AG04449 (cell line): ENCODE measurements around the gene RBMS3.

Source experiments
- CTCF ChIA-PET: fragments of 350-600 bp; formaldehyde crosslinking; extraction: SDS; loops from one replicate; lab custom pipeline; 2021; ENCODE audit warnings: antibody characterized with exemption; lab: Yijun Ruan, JAX
- POLR2A ChIA-PET: fragments of 400-600, 350-600 bp; formaldehyde crosslinking; extraction: SDS; loops from one replicate; lab custom pipeline; 2020; ENCODE audit warnings: antibody characterized with exemption, inconsistent platforms; lab: Yijun Ruan, JAX
- DNase-seq: peaks from one replicate; pipeline ENCODE4 v3.0.0-alpha.2; 2010; ENCODE audit warnings: low read depth, low spot score
- H3K4me3 ChIP-seq: 2 replicates; pipeline ENCODE4 v1.5.1; 2011; ENCODE audit warnings: low read depth, mild to moderate bottlenecking, control low read depth, low read length
- CTCF ChIP-seq: IDR thresholded peaks from one replicate; pipeline ENCODE4 v1.5.1; 2011; ENCODE audit warnings: mild to moderate bottlenecking, moderate library complexity, low read length, control low read depth, inconsistent platforms; ENCODE audit not compliant: insufficient read depth; ENCODE audit errors: missing control alignments

RBMS3 gene

GRCh38 chr3:29554566-29554965 lies 273.7 kb downstream of the RBMS3 start:
- DNase-seq = no peak
- H3K4me3 ChIP-seq = no peak overlapping the region
- POLR2A ChIA-PET = no interaction called here
- CTCF ChIA-PET = no interaction called here
- TF ChIP-seq CTCF = no peak

GRCh38 chr3:29555590-29555989 lies 274.7 kb downstream of the RBMS3 start:
- H3K4me3 ChIP-seq = no peak overlapping the region
- DNase-seq = no peak
- ChIA-PET CTCF (no interaction called here), POLR2A (no interaction called here)
- TF ChIP-seq CTCF = no peak

GRCh38 chr3:29557186-29557585 lies 276.3 kb downstream of the RBMS3 start:
- DNase-seq = no peak
- ChIA-PET CTCF (interaction anchor here (1.0 to 1.2 kb wide), 2 partner anchors 26 to 139 kb away, joined by 3 read pairs; no protein-coding TSS in a partner anchor), POLR2A (no interaction called here)
- no peak for TF ChIP-seq CTCF
- H3K4me3 ChIP-seq = no peak overlapping the region

GRCh38 chr3:29557825-29558224 lies 277.0 kb downstream of the RBMS3 start:
- no peak overlapping the region for H3K4me3 ChIP-seq
- no peak for TF ChIP-seq CTCF
- ChIA-PET CTCF (no interaction called here), POLR2A (no interaction called here)
- no peak for DNase-seq

GRCh38 chr3:29559741-29560465 lies 279.0 kb downstream of the RBMS3 start:
- CTCF ChIA-PET = interaction anchor here (1.5 kb wide), 1 partner anchor 13 kb away, joined by 4 read pairs; no protein-coding TSS in a partner anchor

More at GRCh38 chr3:29559741-29560465, 279.0 kb downstream of the RBMS3 start:
- POLR2A ChIA-PET = no interaction called here
- DNase-seq = no peak
- no peak for TF ChIP-seq CTCF
- no peak overlapping the region for H3K4me3 ChIP-seq
